ENCODE measurements around the gene NOL12.
A peak's percentile ranks its signal among the peaks of the same experiment; 100 is the strongest.

Gene NOL12

GRCh38 chr22:37659897-37660708 is 26.0 kb upstream of the NOL12 start:
- no peak for DNase-seq

DNA sequence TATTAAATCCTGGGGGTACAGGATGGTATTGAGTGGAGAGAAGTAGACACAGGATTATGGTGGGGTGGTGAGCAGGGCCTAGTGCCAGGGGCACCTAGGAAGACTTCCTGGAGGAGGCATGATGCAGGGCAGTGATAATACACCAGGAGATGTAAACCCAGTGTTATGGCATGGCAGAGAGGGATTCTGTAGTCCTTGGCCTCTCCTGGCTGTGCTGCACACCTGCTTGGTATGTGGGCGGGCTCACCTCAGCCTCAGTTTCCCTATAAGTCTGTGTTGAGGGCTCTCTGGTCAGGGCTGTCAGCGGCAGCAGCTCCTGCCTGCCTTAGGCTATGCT is 25.5 kb upstream of the NOL12 start:
- no peak for DNase-seq

DNA sequence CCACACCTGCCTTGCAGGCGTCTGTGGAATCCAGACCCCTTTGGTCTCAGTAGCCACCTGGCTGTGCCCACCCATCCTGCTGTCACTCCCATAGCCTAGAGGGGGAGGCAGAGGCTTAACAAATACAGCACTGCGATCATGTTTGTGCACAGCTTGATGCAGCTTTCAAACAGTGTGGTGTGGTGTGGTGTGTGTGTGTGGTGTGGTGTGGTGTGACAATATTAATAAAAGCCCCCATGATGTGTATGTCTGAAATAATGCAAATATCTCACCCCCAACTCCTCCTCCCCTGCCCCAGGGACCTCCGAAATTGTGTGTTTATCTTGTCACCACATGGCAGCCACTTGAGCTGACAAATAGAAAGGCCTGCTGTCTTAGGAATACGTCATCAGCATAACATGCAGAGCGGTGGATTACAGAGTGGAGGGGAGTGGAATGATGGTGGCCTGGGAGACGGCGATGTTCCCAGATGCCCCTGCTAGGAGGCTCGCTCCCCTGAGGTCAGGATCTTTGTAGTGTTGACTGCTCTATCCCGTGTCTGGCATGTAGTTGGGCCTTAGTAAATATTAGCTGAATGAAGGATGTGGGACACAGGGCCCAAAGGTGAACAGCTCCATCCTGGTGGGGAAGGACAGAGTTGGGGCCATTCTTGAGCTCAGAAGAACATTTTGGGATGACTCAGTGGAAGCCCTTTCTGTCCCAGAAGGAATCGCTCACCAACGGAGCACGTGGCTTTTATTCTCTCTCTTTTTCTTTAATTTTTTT is 24.8 kb upstream of the NOL12 start:
- DNase-seq: peak; percentile 63

DNA sequence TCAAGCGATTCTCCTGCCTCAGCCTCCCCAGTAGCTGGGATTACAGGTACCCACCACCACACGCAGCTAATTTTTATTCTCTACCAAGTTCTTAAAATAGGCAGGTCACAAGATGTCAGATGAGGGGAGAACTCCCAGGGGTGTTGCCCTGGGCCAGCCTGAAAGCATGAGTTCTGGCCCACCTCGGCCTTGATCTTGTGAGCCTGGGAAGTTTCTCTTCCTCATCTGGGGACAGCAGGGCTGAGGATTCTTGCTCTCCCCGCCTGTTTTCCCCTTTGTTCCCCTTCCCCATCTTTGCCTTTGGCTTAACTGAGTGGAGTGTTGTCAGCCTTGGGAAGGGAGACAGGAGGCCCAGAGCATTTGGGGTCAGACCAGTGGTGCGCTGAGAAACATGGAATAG is 24.1 kb upstream of the NOL12 start:
- no peak for DNase-seq

- DNase-seq: no peak
These were observed 22.5 kb upstream of the NOL12 start for GRCh38 chr22:37663521-37664140.

DNA sequence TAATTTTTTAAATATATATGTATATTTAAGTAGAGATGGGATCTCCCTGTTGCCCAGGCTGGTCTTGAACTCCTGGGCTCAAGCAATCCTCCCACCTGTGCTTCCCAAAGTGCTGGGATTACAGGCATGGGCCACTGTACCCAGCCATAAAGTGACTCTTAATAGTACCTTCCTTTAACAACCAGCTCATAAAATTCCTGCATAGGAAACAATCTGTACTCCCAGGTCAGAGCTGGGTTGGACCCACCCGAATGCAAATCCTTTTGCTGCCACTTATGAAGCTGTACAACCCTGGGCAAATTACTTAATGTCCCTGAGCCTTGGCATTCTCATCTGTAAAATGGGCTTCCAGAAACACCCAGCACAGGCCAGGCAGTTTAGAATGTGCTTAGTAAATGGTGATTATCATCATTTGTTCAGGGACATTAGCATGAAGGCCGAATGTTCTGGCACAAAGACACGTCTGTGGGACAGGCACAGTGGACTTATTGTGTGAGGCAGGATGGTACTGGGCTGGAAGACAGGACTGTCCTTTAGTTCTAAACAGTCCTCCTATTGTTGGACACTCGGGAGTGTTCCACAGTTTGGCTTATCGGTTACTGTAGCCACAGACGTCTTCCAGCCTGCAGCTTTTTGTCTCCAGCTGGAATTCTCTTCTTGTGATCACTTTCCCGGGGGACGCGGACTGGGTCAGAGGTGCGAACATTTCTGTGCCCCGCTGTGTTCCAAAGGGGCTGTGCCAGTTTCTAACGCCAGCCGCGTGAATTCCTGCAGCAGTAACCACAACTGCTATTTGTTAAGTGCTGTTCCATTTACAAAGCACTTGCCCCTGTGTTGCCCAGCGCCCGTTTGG is 21.7 kb upstream of the NOL12 start:
- DNase-seq: no peak

- no peak for DNase-seq
These were observed 20.7 kb upstream of the NOL12 start for GRCh38 chr22:37665487-37665886.

- DNase-seq: no peak
These were observed 16.6 kb upstream of the NOL12 start for GRCh38 chr22:37669586-37669985.

DNA sequence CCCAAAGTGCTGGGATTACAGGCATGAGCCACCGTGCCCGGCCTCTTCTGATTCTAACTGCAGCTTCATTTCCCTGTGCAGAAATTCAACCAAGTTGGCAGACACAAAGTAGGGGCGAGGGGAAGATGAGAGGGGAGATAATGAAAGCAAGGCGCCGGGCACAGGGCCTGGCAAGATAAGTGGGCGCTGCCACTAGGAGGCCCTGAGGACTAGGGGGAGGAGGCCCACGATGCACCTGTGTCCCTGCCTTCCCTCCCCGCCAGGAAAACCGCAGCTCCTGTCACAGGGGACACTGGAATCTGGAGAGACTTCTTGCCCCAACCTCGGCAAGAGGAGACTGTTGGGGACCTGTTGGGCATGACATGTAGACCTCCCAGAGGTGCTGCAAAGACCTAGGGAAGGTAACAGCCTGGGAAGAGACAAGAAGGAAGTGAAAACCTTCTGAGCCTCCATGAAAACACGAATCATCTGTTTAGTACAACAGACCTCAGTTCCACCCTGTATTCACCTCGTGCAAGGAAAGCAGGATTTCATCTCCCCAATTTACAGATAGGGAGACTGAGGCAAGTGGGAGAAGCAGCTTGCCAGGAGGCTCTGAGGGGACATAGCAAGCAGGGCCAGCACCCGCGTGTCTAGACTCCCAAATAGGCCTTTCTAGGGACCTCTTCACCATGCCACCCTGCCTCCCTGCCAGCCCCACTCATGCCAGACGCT is 13.8 kb upstream of the NOL12 start:
- DNase-seq: no peak

- no peak for DNase-seq
These were observed 13.2 kb upstream of the NOL12 start for GRCh38 chr22:37672920-37673455.

GRCh38 chr22:37674248-37674647 is 11.9 kb upstream of the NOL12 start:
- no peak for DNase-seq

DNA sequence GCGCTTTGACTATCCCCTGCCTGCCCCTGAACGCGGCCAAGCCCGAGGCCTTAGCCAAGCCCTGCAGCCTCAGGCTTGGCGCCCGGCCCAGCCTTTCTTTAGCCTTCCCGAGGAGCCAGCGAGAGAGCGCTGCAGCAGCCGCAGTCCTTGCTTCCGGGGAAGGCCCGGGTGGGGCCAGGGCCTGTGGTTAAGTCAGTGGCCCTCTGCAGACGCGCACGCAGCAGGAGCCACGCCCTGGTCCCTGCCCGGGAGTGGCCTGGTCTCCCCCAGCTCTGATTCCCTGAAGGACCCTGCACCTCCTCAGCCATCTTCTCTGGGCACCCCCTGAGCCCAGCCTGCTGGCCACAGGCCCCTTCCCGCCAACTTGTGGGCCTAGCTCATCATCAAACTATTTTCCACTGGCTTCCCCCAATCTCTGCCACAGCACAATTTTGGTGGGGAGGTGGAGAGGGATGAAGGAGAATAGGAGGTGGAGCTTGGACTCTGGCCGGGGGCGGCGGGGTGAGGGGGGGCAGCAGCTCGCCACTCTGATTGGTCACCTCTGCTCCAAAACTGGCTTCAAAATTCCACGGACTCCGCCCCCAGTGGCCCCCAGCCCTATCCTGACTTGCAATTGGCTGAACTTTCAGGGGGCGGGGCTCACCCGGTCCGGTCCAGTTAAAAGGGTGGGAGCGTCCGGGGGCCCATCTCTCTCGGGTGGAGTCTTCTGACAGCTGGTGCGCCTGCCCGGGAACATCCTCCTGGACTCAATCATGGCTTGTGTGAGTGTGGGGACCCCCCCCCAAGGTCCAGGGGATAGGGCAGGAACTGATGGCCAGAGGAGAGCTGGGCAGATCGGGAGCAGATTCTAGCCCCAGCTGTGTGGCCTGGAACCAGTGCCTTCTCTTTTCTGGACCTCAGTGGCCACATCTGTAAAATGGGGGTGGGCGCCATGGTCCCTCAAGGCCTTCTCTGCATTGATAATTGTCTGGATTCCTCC is 10.9 kb upstream of the NOL12 start, which contains the start of gene LGALS1:
Gene LGALS1 (plus strand): TSS at position 686 of the 979 bp plus-strand sequence. CDS start 67 bp downstream, at position 753.
- DNase-seq: peak; percentile 99

GRCh38 chr22:37675930-37676735 is 10.0 kb upstream of the NOL12 start:
- peak; percentile 79 for DNase-seq

GRCh38 chr22:37676736-37677492 is 9.2 kb upstream of the NOL12 start:
- peak; percentile 94 for DNase-seq

DNA sequence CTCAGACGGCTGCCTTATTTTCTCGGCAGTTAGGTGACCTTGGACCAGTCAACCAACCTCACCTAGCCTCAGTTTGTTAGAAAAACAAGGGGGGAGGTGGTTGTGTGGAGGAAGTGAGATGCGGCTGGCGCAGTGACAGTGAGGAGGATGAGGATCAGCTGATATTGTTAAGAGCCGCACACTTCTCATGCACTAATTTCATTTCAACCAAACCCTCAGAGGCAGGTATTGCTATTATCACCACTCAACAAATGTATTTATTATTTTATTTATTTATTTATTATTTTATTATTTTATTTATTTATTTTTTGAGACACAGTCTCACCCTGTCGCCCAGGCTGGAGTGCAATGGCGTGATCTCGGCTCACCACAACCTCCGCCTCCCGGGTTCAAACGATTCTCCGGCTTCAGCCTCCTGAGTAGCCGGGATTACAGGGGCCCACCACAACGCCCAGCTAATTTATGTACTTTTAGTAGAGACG is 8.6 kb upstream of the NOL12 start:
- no peak for DNase-seq

GRCh38 chr22:37678372-37678771 is 7.8 kb upstream of the NOL12 start:
- no peak for DNase-seq

GRCh38 chr22:37679670-37680069 is 6.5 kb upstream of the NOL12 start:
- DNase-seq: no peak

- DNase-seq: no peak
These were observed 5.8 kb upstream of the NOL12 start for GRCh38 chr22:37680191-37680851.

Measured in femur (tissue), 1 donor.